Nephron (organoid): ENCODE results near the gene FOXC2.

Experiments used
- H3K27ac Mint-ChIP-seq, 3 experiments: 2 replicates each; pipeline ENCODE4 v1.8.0; 2020; ENCODE audit warnings: mixed read lengths in 3 of 3, mild to moderate bottlenecking in 2 of 3, moderate library complexity in 1 of 3
- H3K27me3 Mint-ChIP-seq: 2 replicates; pipeline ENCODE4 v1.8.0; 2021; ENCODE audit warnings: low read depth, mild to moderate bottlenecking, moderate library complexity, mixed read lengths
- H3K36me3 Mint-ChIP-seq: 2 replicates; pipeline ENCODE4 v1.8.0; 2020; ENCODE audit warnings: low read depth, mixed read lengths
- H3K4me1 Mint-ChIP-seq: 2 replicates; pipeline ENCODE4 v1.8.0; 2020; ENCODE audit warnings: mixed read lengths
- H3K4me3 Mint-ChIP-seq, 3 experiments: 2 replicates each; pipeline ENCODE4 v1.8.0; 2020; ENCODE audit warnings: mild to moderate bottlenecking in 3 of 3, mixed read lengths in 3 of 3, moderate library complexity in 2 of 3
- H3K9me3 Mint-ChIP-seq: 2 replicates; pipeline ENCODE4 v1.8.0; 2020; ENCODE audit warnings: mixed read lengths
- CTCF ChIP-seq, 3 experiments: fragments of 200-600 bp; sonication (generic); IDR thresholded peaks; one replicate each; pipeline ENCODE4 v1.5.0; 2021; ENCODE audit warnings: antibody characterized with exemption in 3 of 3; ENCODE audit not compliant: unreplicated experiment in 3 of 3

FOXC2 gene

GRCh38 chr16:86566966-86567700 lies 504 bp downstream of the FOXC2 start:
- Mint-ChIP-seq H3K27me3 (peaks cover 86% of the 10 kb centered on the region), H3K4me3 (peak overlapping the region; percentile 91 to 94 (median 92)), H3K9me3 (no peaks in the 10 kb centered on the region), H3K27ac (peak overlapping the region; percentile 72 to 98 (median 92)), H3K4me1 (peaks cover 35% of the 10 kb centered on the region), H3K36me3 (peaks cover 30% of the 10 kb centered on the region)
- TF ChIP-seq CTCF (IDR thresholded peaks at IDR 0.05; ENCODE audit: unreplicated experiment in 3 of 3) = no peak

GRCh38 chr16:86567701-86568581 lies 1.3 kb downstream of the FOXC2 start:
- H3K27ac Mint-ChIP-seq = peak overlapping the region; percentile 66 to 98 (median 92)
- H3K27me3 Mint-ChIP-seq = peaks cover 89% of the 10 kb centered on the region
- no peaks in the 10 kb centered on the region for H3K9me3 Mint-ChIP-seq
- H3K4me1 Mint-ChIP-seq = peaks cover 34% of the 10 kb centered on the region
- peak overlapping the region; percentile 91 to 94 (median 92) for H3K4me3 Mint-ChIP-seq
- TF ChIP-seq CTCF (IDR thresholded peaks at IDR 0.05; ENCODE audit: unreplicated experiment in 3 of 3) = no peak
- peaks cover 36% of the 10 kb centered on the region for H3K36me3 Mint-ChIP-seq

GRCh38 chr16:86568677-86569623 lies 2.3 kb downstream of the FOXC2 start:
- peaks cover 31% of the 10 kb centered on the region for H3K4me1 Mint-ChIP-seq
- no peak for TF ChIP-seq CTCF (IDR thresholded peaks at IDR 0.05; ENCODE audit: unreplicated experiment in 3 of 3)
- H3K27me3 Mint-ChIP-seq = peaks cover 89% of the 10 kb centered on the region
- H3K27ac Mint-ChIP-seq = peak overlapping the region; percentile 89 to 98 (median 97)
- peaks cover 43% of the 10 kb centered on the region for H3K36me3 Mint-ChIP-seq
- no peaks in the 10 kb centered on the region for H3K9me3 Mint-ChIP-seq
- peak overlapping the region; percentile 87 to 90 (median 89) for H3K4me3 Mint-ChIP-seq

- Mint-ChIP-seq H3K27me3 (peaks cover 89% of the 10 kb centered on the region), H3K27ac (peak overlapping the region; percentile 89 to 98 (median 97)), H3K4me3 (peak overlapping the region; percentile 87 to 90 (median 89)), H3K36me3 (peaks cover 50% of the 10 kb centered on the region), H3K9me3 (no peaks in the 10 kb centered on the region), H3K4me1 (peaks cover 31% of the 10 kb centered on the region)
- no peak for TF ChIP-seq CTCF (IDR thresholded peaks at IDR 0.05; ENCODE audit: unreplicated experiment in 3 of 3)
Measured at GRCh38 chr16:86569701-86570447, 3.2 kb downstream of the FOXC2 start.
